NCI-H748 (cell line): ENCODE data around the gene RELL1.

Source experiments
- DNase-seq: peaks from one replicate; lab custom pipeline; 2025; ENCODE audit not compliant: unreplicated experiment; lab: John Stamatoyannopoulos, UW

RELL1 gene

GRCh38 chr4:37686373-37687193 is at the start of gene RELL1:
Gene RELL1, minus strand, starts transcription at chr4:37686376. Its CDS starts 89 bp downstream, at chr4:37686287.
- peak; percentile 95 for DNase-seq

GRCh38 chr4:37735578-37735977 is 49.4 kb upstream of the RELL1 start:
- no peak for DNase-seq

GRCh38 chr4:37734989-37735388 is 48.8 kb upstream of the RELL1 start:
- no peak for DNase-seq

GRCh38 chr4:37733240-37733867 is 47.2 kb upstream of the RELL1 start:
- no peak for DNase-seq

- no peak for DNase-seq
Measured at GRCh38 chr4:37732526-37733186, 46.5 kb upstream of the RELL1 start.

- no peak for DNase-seq
Measured at GRCh38 chr4:37729649-37730004, 43.5 kb upstream of the RELL1 start.

GRCh38 chr4:37728064-37728463 is 41.9 kb upstream of the RELL1 start:
- DNase-seq: no peak

GRCh38 chr4:37727635-37728034 is 41.5 kb upstream of the RELL1 start:
- no peak for DNase-seq

- DNase-seq: no peak
Measured at GRCh38 chr4:37726666-37727065, 40.5 kb upstream of the RELL1 start.

GRCh38 chr4:37725718-37726117 is 39.5 kb upstream of the RELL1 start:
- DNase-seq: no peak

- no peak for DNase-seq
Measured at GRCh38 chr4:37723067-37723466, 36.9 kb upstream of the RELL1 start.

- DNase-seq: no peak
Measured at GRCh38 chr4:37721995-37722638, 35.9 kb upstream of the RELL1 start.

- DNase-seq: no peak
Measured at GRCh38 chr4:37719021-37719420, 32.8 kb upstream of the RELL1 start.

- DNase-seq: no peak
Measured at GRCh38 chr4:37717576-37717975, 31.4 kb upstream of the RELL1 start.

- DNase-seq: peak; percentile 41
Measured at GRCh38 chr4:37715889-37716402, 29.8 kb upstream of the RELL1 start.

- DNase-seq: no peak
Measured at GRCh38 chr4:37710491-37710890, 24.3 kb upstream of the RELL1 start.

- DNase-seq: no peak
Measured at GRCh38 chr4:37706032-37706431, 19.9 kb upstream of the RELL1 start.

- no peak for DNase-seq
Measured at GRCh38 chr4:37705571-37705970, 19.4 kb upstream of the RELL1 start.

GRCh38 chr4:37699868-37700481 is 13.8 kb upstream of the RELL1 start:
- no peak for DNase-seq

- no peak for DNase-seq
Measured at GRCh38 chr4:37697566-37697965, 11.4 kb upstream of the RELL1 start.
